ENCODE data around the gene KMT2B. TPM values are rescaled to one million over a fixed set of nuclear protein-coding genes. Genes with fewer than 3 reads are reported as not detected.

The KMT2B gene
- total and polyA plus RNA-seq, 2 experiments from 2014 or later = 15.8 to 49.8 TPM

GRCh38 chr19:35730326-35730725 is 12.5 kb downstream of the KMT2B start (continued):
- TF ChIP-seq ZNF462 (CRISPR knock-in tag; IDR thresholded peaks at IDR 0.05) = no peak
- no peak for TF ChIP-seq ZNF114 (CRISPR knock-in tag; IDR thresholded peaks at IDR 0.05)
- TF ChIP-seq JUNB (IDR thresholded peaks at IDR 0.05; ENCODE audit: unreplicated experiment) = no peak
- TF ChIP-seq ETS1 (IDR thresholded peaks at IDR 0.05) = no peak
- no peak for TF ChIP-seq EZH2phosphoT487 (IDR thresholded peaks at IDR 0.05; ENCODE audit: unreplicated experiment)
- no peak for TF ChIP-seq NANOG (IDR thresholded peaks at IDR 0.05; ENCODE audit: borderline replicate concordance)
- TF ChIP-seq STAT1 (IDR thresholded peaks at IDR 0.05; ENCODE audit: unreplicated experiment) = no peak

GRCh38 chr19:35731353-35731752 is 13.6 kb downstream of the KMT2B start:
- H3K79me2 ChIP-seq (replicated peaks; ENCODE audit: insufficient read depth) = no peaks in the 10 kb centered on the region
- no peak overlapping the region for H2AFZ ChIP-seq
- peaks cover 6% of the 10 kb centered on the region; the same call in 1 of the 2 replicates for H3K36me3 ChIP-seq (ENCODE audit: insufficient read depth)
- ATAC-seq (no peak), DNase-seq (ENCODE audit: low spot score) (no peak)
- H3K4me3 ChIP-seq = no peak overlapping the region
- Mint-ChIP-seq H3K27me3 (ENCODE audit: insufficient read depth, low read depth, poor library complexity) (peaks cover 12% of the 10 kb centered on the region), H3K4me3 (no peak overlapping the region), H3K9me3 (no peaks in the 10 kb centered on the region; the same call in 2 of the 3 replicates), H3K36me3 (ENCODE audit: low read depth) (peaks cover 70% of the 10 kb centered on the region), H3K4me1 (no peaks in the 10 kb centered on the region), H3K27ac (no peak overlapping the region; the same call in 1 of the 2 replicates)
- no peaks in the 10 kb centered on the region for H3K4me1 ChIP-seq (ENCODE audit: insufficient read depth)
- H3K9me2 ChIP-seq (ENCODE audit: insufficient read depth) = no peaks in the 10 kb centered on the region
- no peak overlapping the region for H3K4me2 ChIP-seq
- H3F3A ChIP-seq (replicated peaks; ENCODE audit: low read depth) = no peaks in the 10 kb centered on the region
- H3K27me3 ChIP-seq (ENCODE audit: insufficient read depth) = no peaks in the 10 kb centered on the region
- peaks cover 5% of the 10 kb centered on the region for H4K20me1 ChIP-seq (replicated peaks; ENCODE audit: insufficient read depth)
- no peak overlapping the region for H3K27ac ChIP-seq (ENCODE audit: low read depth)
- TF ChIP-seq CREB1 (CRISPR knock-in tag; IDR thresholded peaks at IDR 0.05; ENCODE audit: low read depth) = no peak
- TF ChIP-seq NANOG (IDR thresholded peaks at IDR 0.05; ENCODE audit: borderline replicate concordance) = no peak
- TF ChIP-seq ETS1 (IDR thresholded peaks at IDR 0.05) = no peak
